Calu3 (cell line): ENCODE data around the gene C1orf53. TPM values are rescaled to one million over a fixed set of nuclear protein-coding genes. Genes with fewer than 3 reads are reported as not detected.
"Not testable (repeated sequence)": the region's sequence is repeated elsewhere in the genome, so short reads cannot be mapped to it uniquely, and the experiment has no call there.

Experiments used
- BruUV-seq: library from RNA; stranded (reverse); fragments of 400-500 nt; replicated peaks from 2 replicates; lab custom pipeline; 2021; lab: Mats Ljungman, UMichigan
- CTCF ChIA-PET: fragments of 300-600 bp; sonication (Branson Sonifier 250); formaldehyde crosslinking; loops from one replicate; lab custom pipeline; 2022; ENCODE audit warnings: antibody characterized with exemption; lab: Charles Lee
- DNase-seq: peaks from one replicate; pipeline ENCODE4 v3.0.0; 2022
- H3K27ac Mint-ChIP-seq: one replicate; pipeline ENCODE4 v1.8.0; 2022; ENCODE audit warnings: mixed read lengths; ENCODE audit not compliant: unreplicated experiment
- H3K27me3 Mint-ChIP-seq: one replicate; pipeline ENCODE4 v1.8.0; 2022; ENCODE audit warnings: mixed read lengths; ENCODE audit not compliant: unreplicated experiment
- H3K36me3 Mint-ChIP-seq: one replicate; pipeline ENCODE4 v1.8.0; 2022; ENCODE audit warnings: mild to moderate bottlenecking, moderate library complexity, mixed read lengths; ENCODE audit not compliant: insufficient read depth, unreplicated experiment
- H3K4me1 Mint-ChIP-seq: one replicate; pipeline ENCODE4 v1.8.0; 2022; ENCODE audit warnings: mild to moderate bottlenecking, low read depth, mixed read lengths; ENCODE audit not compliant: unreplicated experiment
- H3K4me3 Mint-ChIP-seq: one replicate; pipeline ENCODE4 v1.8.0; 2022; ENCODE audit warnings: mild to moderate bottlenecking, low read depth, moderate library complexity, mixed read lengths; ENCODE audit not compliant: unreplicated experiment
- H3K9me3 Mint-ChIP-seq: one replicate; pipeline ENCODE4 v1.8.0; 2022; ENCODE audit warnings: low read depth, mixed read lengths; ENCODE audit not compliant: unreplicated experiment
- CTCF ChIP-seq: fragments of 200-600 bp; IDR thresholded peaks from one replicate; pipeline ENCODE4 v1.8.0; 2022; ENCODE audit warnings: antibody characterized with exemption; ENCODE audit not compliant: unreplicated experiment
- intact Hi-C: fragments of 100-400 bp; cut with micrococcal nuclease; formaldehyde crosslinking; loops from one replicate; pipeline ENCODE4 v1.10.0; 2022; ENCODE audit not compliant: unreplicated experiment
- total RNA-seq: library from RNA; stranded (reverse); gene quantifications from 2 replicates; pipeline ENCODE4 v1.2.3, GENCODE V29; 2022

The C1orf53 gene
- total RNA-seq, 1 experiment from 2014 or later: 11.2 TPM

DNA sequence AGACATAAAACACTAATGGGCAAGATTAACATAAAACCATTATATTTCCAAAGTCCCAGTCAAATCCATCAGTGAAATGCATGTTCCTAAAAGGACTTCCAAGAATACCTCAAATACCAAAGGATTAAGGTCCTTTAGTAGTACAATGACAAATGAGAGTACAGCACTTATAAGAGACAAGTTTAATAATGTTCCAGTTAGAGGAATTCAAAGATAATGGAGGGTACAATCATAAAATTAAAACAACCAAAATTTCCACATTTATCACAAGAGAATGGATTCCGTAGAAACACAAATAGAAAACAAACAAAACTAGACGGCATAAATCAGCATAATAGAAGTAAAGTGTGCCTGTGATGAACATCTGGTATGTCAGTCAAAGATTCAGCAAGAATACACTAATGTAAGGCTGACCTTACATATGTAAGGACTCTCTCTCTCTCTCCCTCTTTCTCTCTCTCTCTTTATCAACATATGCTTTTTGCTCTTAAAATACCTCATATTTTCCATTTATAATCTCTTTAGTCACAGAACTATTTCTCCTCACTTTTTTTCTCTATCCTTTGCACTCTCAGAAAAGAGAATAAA, 32.8 kb upstream of the C1orf53 start:
- no peaks in the 10 kb centered on the region for H3K27me3 Mint-ChIP-seq
- H3K9me3 Mint-ChIP-seq: no peaks in the 10 kb centered on the region
- no peak for TF ChIP-seq CTCF
- no peak overlapping the region for H3K27ac Mint-ChIP-seq
- intact Hi-C loops: loop anchor here (1.0 to 5.0 kb wide), 4 partner anchors 97 to 347 kb away; no protein-coding TSS in a partner anchor
- no peak for DNase-seq
- H3K4me1 Mint-ChIP-seq: no peaks in the 10 kb centered on the region
- CTCF ChIA-PET: interaction anchor here (0.5 to 2.7 kb wide), 13 partner anchors 10 to 395 kb away, joined by 3 to 26 read pairs (median 3); partner anchors contain the start of gene DENND1B
- no peak overlapping the region for H3K4me3 Mint-ChIP-seq
- BruUV-seq: no TSS peak
- H3K36me3 Mint-ChIP-seq: no peaks in the 10 kb centered on the region

- CTCF ChIA-PET: no interaction called here
- H3K4me3 Mint-ChIP-seq: no peak overlapping the region
- TF ChIP-seq CTCF: no peak
- intact Hi-C loops: no loop called here
- no peak overlapping the region for H3K27ac Mint-ChIP-seq
- H3K4me1 Mint-ChIP-seq: no peaks in the 10 kb centered on the region
- no TSS peak for BruUV-seq
- no peak for DNase-seq
- no peaks in the 10 kb centered on the region for H3K27me3 Mint-ChIP-seq
- no peaks in the 10 kb centered on the region for H3K36me3 Mint-ChIP-seq
- peaks cover 11% of the 10 kb centered on the region for H3K9me3 Mint-ChIP-seq
Measured at GRCh38 chr1:197876894-197877293, 25.5 kb upstream of the C1orf53 start.

DNA sequence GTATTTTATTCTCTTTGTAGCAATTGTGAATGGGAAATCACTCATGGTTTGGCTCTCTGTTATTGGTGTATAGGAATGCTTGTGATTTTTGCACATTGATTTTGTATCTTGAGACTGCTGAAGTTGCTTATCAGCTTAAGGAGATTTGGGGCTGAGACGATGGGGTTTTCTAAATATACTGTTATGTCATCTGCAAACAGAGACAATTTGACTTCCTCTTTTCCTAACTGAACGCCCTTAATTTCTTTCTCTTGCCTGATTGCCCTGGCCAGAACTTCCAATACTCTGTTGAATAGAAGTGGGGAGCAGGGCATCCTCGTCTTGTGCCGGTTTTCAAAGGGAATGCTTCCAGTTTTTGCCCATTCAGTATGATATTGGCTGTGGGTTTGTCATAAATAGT, 22.0 kb upstream of the C1orf53 start:
- DNase-seq, CTCF ChIA-PET, intact Hi-C loops, H3K27ac Mint-ChIP-seq, BruUV-seq, H3K27me3 Mint-ChIP-seq, H3K4me3 Mint-ChIP-seq, H3K4me1 Mint-ChIP-seq, H3K36me3 Mint-ChIP-seq: not testable (repeated sequence)
- peaks cover 13% of the 10 kb centered on the region for H3K9me3 Mint-ChIP-seq

- BruUV-seq, CTCF ChIA-PET: not testable (repeated sequence)
Measured at GRCh38 chr1:197882241-197882640, 20.2 kb upstream of the C1orf53 start.

GRCh38 chr1:197884173-197884572, 18.3 kb upstream of the C1orf53 start:
- H3K27me3 Mint-ChIP-seq: no peaks in the 10 kb centered on the region
- H3K27ac Mint-ChIP-seq: no peak overlapping the region
- BruUV-seq: no TSS peak
- DNase-seq: no peak
- H3K9me3 Mint-ChIP-seq: peaks cover 8% of the 10 kb centered on the region
- no peak for TF ChIP-seq CTCF
- H3K36me3 Mint-ChIP-seq: no peaks in the 10 kb centered on the region
- CTCF ChIA-PET: no interaction called here
- intact Hi-C loops: no loop called here
- H3K4me1 Mint-ChIP-seq: no peaks in the 10 kb centered on the region
- H3K4me3 Mint-ChIP-seq: no peak overlapping the region

More at GRCh38 chr1:197882241-197882640, 20.2 kb upstream of the C1orf53 start:
- H3K9me3 Mint-ChIP-seq: peaks cover 13% of the 10 kb centered on the region
- intact Hi-C loops, DNase-seq, H3K27me3 Mint-ChIP-seq, H3K4me3 Mint-ChIP-seq, H3K4me1 Mint-ChIP-seq, H3K36me3 Mint-ChIP-seq, H3K27ac Mint-ChIP-seq: not testable (repeated sequence)
